ENCODE data around the gene PKP1. TPM values are rescaled to one million over a fixed set of nuclear protein-coding genes. Genes with fewer than 3 reads are reported as not detected.

Gene PKP1
- total RNA-seq, 1 donor from 2014 or later = 0.02 TPM

DNA sequence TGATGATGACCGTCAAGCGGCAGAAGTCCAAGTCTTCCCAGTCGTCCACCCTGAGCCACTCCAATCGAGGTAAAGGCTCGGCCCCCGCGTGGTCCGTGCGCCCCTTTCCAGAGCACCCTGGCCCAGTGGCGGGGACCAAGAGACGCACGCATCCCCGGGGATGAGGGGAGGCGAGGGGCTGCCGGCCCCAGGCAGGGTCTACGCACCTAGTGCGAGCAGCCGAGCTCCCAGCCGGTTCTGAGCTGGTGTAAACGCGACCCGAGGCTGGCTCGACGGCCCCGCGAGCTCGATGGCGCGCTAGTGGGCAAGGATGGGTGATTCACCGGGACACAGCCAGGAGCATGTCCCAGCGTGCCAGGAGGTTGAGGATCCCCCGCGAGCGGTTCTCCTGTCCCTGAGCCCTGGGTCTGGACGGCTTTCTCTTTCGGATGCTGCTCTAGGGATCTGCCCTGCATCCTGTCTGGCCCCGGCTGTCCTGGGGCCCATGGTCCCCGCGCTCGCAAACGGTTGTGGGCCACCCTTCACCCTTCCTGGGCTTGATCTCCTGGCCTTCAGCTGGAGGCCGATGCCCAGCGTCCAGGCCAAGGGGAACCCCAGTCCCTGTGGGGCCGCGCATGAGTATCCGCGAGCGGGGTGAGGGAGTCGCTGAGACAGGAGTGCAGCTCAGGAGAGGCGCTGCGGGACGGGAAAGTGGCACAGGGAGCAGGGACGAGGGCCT is 689 bp downstream of the PKP1 start:
- DNase-seq (ENCODE audit: low spot score) = no peak
- Histone ChIP-seq H3K4me3 (no peak overlapping the region), H3K4me2 (no peak overlapping the region), H3K79me2 (ENCODE audit: low read depth) (no peaks in the 10 kb centered on the region), H3K36me3 (no peaks in the 10 kb centered on the region), H3K27me3 (peaks cover 36% of the 10 kb centered on the region), H3K4me1 (peaks cover 16% of the 10 kb centered on the region), H3F3A (ENCODE audit: low read depth) (no peaks in the 10 kb centered on the region), H3K27ac (no peak overlapping the region), H4K20me1 (ENCODE audit: low read depth) (no peaks in the 10 kb centered on the region), H3K9me3 (ENCODE audit: low read depth) (no peaks in the 10 kb centered on the region), H2AFZ (replicated peaks) (no peak overlapping the region), H3K9ac (no peak overlapping the region)
- Mint-ChIP-seq H3K4me3 (no peak overlapping the region), H3K4me1 (peaks cover 15% of the 10 kb centered on the region), H3K36me3 (no peaks in the 10 kb centered on the region), H3K27ac (no peak overlapping the region), H3K9me3 (no peaks in the 10 kb centered on the region), H3K27me3 (ENCODE audit: insufficient read depth, low read depth) (peaks cover 11% of the 10 kb centered on the region)
- no peak for TF ChIP-seq EZH2 (IDR thresholded peaks at IDR 0.05)
- TF ChIP-seq, protein P1, sequence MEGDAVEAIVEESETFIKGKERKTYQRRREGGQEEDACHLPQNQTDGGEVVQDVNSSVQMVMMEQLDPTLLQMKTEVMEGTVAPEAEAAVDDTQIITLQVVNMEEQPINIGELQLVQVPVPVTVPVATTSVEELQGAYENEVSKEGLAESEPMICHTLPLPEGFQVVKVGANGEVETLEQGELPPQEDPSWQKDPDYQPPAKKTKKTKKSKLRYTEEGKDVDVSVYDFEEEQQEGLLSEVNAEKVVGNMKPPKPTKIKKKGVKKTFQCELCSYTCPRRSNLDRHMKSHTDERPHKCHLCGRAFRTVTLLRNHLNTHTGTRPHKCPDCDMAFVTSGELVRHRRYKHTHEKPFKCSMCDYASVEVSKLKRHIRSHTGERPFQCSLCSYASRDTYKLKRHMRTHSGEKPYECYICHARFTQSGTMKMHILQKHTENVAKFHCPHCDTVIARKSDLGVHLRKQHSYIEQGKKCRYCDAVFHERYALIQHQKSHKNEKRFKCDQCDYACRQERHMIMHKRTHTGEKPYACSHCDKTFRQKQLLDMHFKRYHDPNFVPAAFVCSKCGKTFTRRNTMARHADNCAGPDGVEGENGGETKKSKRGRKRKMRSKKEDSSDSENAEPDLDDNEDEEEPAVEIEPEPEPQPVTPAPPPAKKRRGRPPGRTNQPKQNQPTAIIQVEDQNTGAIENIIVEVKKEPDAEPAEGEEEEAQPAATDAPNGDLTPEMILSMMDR (IDR thresholded peaks at IDR 0.05) = no peak
- no peak for TF ChIP-seq EZH2phosphoT487 (IDR thresholded peaks at IDR 0.05)

DNA sequence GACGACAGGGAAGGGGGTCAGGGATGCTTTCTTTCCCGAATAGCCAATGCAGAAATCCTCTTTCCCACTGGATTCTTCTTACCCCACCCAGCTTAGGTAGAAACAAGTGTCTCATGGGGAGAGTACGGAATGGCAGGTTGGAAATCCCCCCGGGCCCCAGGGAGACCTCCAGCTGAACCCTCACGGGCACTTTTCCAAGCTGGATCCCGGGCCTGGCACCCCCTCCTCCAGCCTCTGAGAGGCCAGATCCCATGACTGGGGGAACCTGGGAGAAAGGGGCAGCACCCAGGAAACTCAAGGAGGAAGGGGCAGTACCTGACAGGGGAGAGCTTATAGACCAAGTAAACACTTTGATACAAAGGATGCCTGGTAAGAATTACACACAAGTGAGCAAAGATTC is 1.3 kb downstream of the PKP1 start:
- H3K4me2 ChIP-seq = no peak overlapping the region
- peaks cover 18% of the 10 kb centered on the region for H3K4me1 Mint-ChIP-seq
- peaks cover 13% of the 10 kb centered on the region for H3K27me3 Mint-ChIP-seq (ENCODE audit: insufficient read depth, low read depth)

DNA sequence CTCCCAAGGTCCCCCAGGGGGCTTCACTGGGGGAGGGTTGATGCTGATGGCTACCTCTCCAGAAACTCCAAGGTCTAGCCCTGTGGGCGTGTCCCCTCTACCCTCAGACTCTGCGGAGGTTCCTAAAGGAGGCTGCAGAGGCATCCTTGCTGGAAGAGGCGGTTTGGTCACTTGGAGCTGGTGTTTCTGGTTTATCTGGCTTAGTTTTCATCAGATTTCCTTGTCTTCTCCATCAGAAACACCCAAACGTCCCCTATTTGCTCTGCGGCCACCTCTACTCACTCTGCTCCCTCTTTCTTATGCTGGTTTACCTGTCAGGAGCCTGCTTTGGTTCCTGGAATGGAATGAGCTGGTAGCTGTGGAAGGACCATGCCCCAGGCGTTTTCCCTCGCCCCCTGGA is 2.5 kb downstream of the PKP1 start:
- H3K9ac ChIP-seq = no peak overlapping the region
- H3K79me2 ChIP-seq (ENCODE audit: low read depth) = no peaks in the 10 kb centered on the region
- Mint-ChIP-seq H3K36me3 (no peaks in the 10 kb centered on the region), H3K4me1 (peaks cover 18% of the 10 kb centered on the region), H3K27me3 (ENCODE audit: insufficient read depth, low read depth) (peaks cover 12% of the 10 kb centered on the region), H3K4me3 (no peak overlapping the region), H3K27ac (peak overlapping the region; percentile 85), H3K9me3 (no peaks in the 10 kb centered on the region)
- H3F3A ChIP-seq (ENCODE audit: low read depth) = no peaks in the 10 kb centered on the region
- peaks cover 16% of the 10 kb centered on the region for H3K4me1 ChIP-seq
- H3K27me3 ChIP-seq = peaks cover 36% of the 10 kb centered on the region
- no peak overlapping the region for H3K4me3 ChIP-seq
- no peak overlapping the region for H3K4me2 ChIP-seq
- no peak overlapping the region for H3K27ac ChIP-seq
- H2AFZ ChIP-seq (replicated peaks) = no peak overlapping the region
- H3K36me3 ChIP-seq = no peaks in the 10 kb centered on the region
- no peaks in the 10 kb centered on the region for H3K9me3 ChIP-seq (ENCODE audit: low read depth)
- no peak for DNase-seq (ENCODE audit: low spot score)
- TF ChIP-seq EZH2phosphoT487 (IDR thresholded peaks at IDR 0.05) (no peak), EZH2 (IDR thresholded peaks at IDR 0.05) (no peak)
- TF ChIP-seq, protein P1 (IDR thresholded peaks at IDR 0.05) = no peak
- H4K20me1 ChIP-seq (ENCODE audit: low read depth) = no peaks in the 10 kb centered on the region

More for the DNA sequence above, 1.3 kb downstream of the PKP1 start:
- Mint-ChIP-seq H3K36me3 (no peaks in the 10 kb centered on the region), H3K9me3 (no peaks in the 10 kb centered on the region), H3K4me3 (no peak overlapping the region), H3K27ac (no peak overlapping the region)
- no peak overlapping the region for H3K9ac ChIP-seq
- peaks cover 16% of the 10 kb centered on the region for H3K4me1 ChIP-seq
- TF ChIP-seq EZH2phosphoT487 (IDR thresholded peaks at IDR 0.05) (no peak), EZH2 (IDR thresholded peaks at IDR 0.05) (no peak)
- TF ChIP-seq, protein P1 (IDR thresholded peaks at IDR 0.05) = no peak
- peaks cover 36% of the 10 kb centered on the region for H3K27me3 ChIP-seq
- H4K20me1 ChIP-seq (ENCODE audit: low read depth) = no peaks in the 10 kb centered on the region
- no peaks in the 10 kb centered on the region for H3K79me2 ChIP-seq (ENCODE audit: low read depth)
- H3K36me3 ChIP-seq = no peaks in the 10 kb centered on the region
- H2AFZ ChIP-seq (replicated peaks) = no peak overlapping the region
- H3K9me3 ChIP-seq (ENCODE audit: low read depth) = no peaks in the 10 kb centered on the region
- DNase-seq (ENCODE audit: low spot score) = no peak
- no peaks in the 10 kb centered on the region for H3F3A ChIP-seq (ENCODE audit: low read depth)
- no peak overlapping the region for H3K4me3 ChIP-seq
- no peak overlapping the region for H3K27ac ChIP-seq
